OCI-LY1 (cell line): ENCODE results near the gene RBM20.

Experiments used
- H2AFZ ChIP-seq: fragments of 200-600 bp; sonication (generic), shearing (Covaris generic); 2 replicates; pipeline ENCODE4 v1.6.0; 2014; ENCODE audit warnings: antibody characterized with exemption, mild to moderate bottlenecking, low read length
- H3F3A ChIP-seq: fragments of 200-600 bp; sonication (generic), shearing (Covaris generic); 2 replicates; pipeline ENCODE4 v1.6.0; 2014; ENCODE audit warnings: mild to moderate bottlenecking, antibody characterized with exemption, low read length, moderate library complexity; ENCODE audit not compliant: insufficient read depth
- H3K27ac ChIP-seq: fragments of 200-600 bp; sonication (generic); 2 replicates; pipeline ENCODE4 v1.5.1; 2014; ENCODE audit warnings: low read length, mixed run types, mild to moderate bottlenecking, low read depth; ENCODE audit not compliant: poor library complexity, severe bottlenecking
- H3K27me3 ChIP-seq: fragments of 200-600 bp; sonication (generic); 2 replicates; pipeline ENCODE4 v1.6.0; 2014; ENCODE audit warnings: antibody characterized with exemption, mild to moderate bottlenecking, low read length, moderate library complexity; ENCODE audit not compliant: insufficient read depth
- H3K36me3 ChIP-seq: fragments of 200-600 bp; sonication (generic); 2 replicates; pipeline ENCODE4 v1.6.1; 2014; ENCODE audit warnings: mild to moderate bottlenecking, antibody characterized with exemption, low read length, moderate library complexity, mixed read lengths; ENCODE audit not compliant: insufficient read depth
- H3K4me1 ChIP-seq: fragments of 200-600 bp; sonication (generic); 2 replicates; pipeline ENCODE4 v1.5.1; 2014; ENCODE audit warnings: mild to moderate bottlenecking, low read length, moderate library complexity; ENCODE audit not compliant: insufficient read depth, severe bottlenecking
- H3K4me2 ChIP-seq: fragments of 200-600 bp; sonication (generic), shearing (Covaris generic); 2 replicates; pipeline ENCODE4 v1.6.1; 2014; ENCODE audit warnings: low read length
- H3K4me3 ChIP-seq: fragments of 200-600 bp; sonication (generic); 2 replicates; pipeline ENCODE4 v1.5.1; 2014; ENCODE audit warnings: low read length, low read depth, mild to moderate bottlenecking, mixed read lengths; ENCODE audit not compliant: poor library complexity, severe bottlenecking
- H3K79me2 ChIP-seq: fragments of 200-600 bp; shearing (Covaris generic); 2 replicates; pipeline ENCODE4 v1.6.1; 2016; ENCODE audit warnings: mixed run types, low read length, mixed read lengths; ENCODE audit not compliant: insufficient read depth
- H3K9ac ChIP-seq: fragments of 200-600 bp; sonication (generic), shearing (Covaris generic); 2 replicates; pipeline ENCODE4 v1.6.1; 2014; ENCODE audit warnings: mild to moderate bottlenecking, low read length, mixed read lengths
- H3K9me2 ChIP-seq: fragments of 200-600 bp; sonication (generic), shearing (Covaris generic); 2 replicates; pipeline ENCODE4 v1.6.1; 2014; ENCODE audit warnings: low read depth, mild to moderate bottlenecking, low read length, mixed read lengths
- H3K9me3 ChIP-seq: fragments of 200-600 bp; shearing (Covaris generic); 2 replicates; pipeline ENCODE4 v1.6.1; 2014; ENCODE audit warnings: low read length, mixed read lengths
- H4K20me1 ChIP-seq: fragments of 200-600 bp; sonication (generic), shearing (Covaris generic); 2 replicates; pipeline ENCODE4 v1.6.0; 2016; ENCODE audit warnings: mild to moderate bottlenecking, low read length; ENCODE audit not compliant: insufficient read depth
- EZH2 ChIP-seq: fragments of 200-600 bp; sonication (generic), shearing (Covaris generic); IDR thresholded peaks from 2 replicates; pipeline ENCODE4 v1.8.0; 2017; ENCODE audit warnings: borderline replicate concordance, mixed run types, mild to moderate bottlenecking, antibody characterized with exemption, low read length, moderate library complexity, mixed read lengths
- TF ChIP-seq, protein P1 (sequence below): fragments of 200-600 bp; sonication (generic), shearing (Covaris generic); IDR thresholded peaks from 2 replicates; pipeline ENCODE4 v1.5.1; 2017; ENCODE audit warnings: mild to moderate bottlenecking, antibody characterized with exemption, low read length, moderate library complexity, mixed read lengths

Gene RBM20

DNA sequence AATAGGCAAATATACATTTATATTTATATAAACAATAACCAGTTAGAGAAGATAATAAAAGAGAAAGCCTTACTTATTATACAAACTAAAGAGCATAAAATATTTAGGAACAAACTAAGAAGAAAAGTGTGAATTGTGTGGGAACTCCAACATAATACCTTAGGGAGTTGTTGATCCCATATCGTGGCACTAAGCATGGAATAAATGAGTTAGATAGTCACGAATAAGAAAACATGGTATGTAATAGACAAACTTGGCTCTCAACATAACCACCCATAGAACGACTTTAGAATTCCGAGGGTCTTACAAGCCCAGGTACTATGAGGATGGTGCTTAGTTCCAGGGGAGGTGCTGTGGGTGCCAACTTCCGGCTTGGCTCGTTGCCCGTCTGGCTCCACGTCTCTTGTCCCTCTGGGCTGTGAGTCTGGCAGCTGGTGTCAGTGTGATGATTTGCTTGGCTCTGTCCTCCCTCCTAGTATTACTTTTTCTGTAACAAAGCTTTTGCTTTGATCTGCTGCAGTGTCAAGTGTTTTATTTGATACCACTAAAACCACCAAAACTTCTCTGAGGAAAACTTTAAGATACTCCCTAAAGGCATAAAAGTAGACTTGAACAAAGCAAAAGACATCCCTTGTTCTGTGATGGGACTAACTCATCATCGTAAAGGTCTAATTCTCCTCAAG, 9.5 kb upstream of the RBM20 start:
- Histone ChIP-seq H3K9me2 (no peaks in the 10 kb centered on the region), H3K4me2 (peak overlapping the region; percentile 63), H3K9ac (peak overlapping the region; percentile 43), H3K36me3 (no peaks in the 10 kb centered on the region), H2AFZ (0 out of 2 replicates have a peak overlapping the region, but pooled peaks have one; percentile 61), H3K4me1 (peaks cover 52% of the 10 kb centered on the region), H3K27me3 (no peaks in the 10 kb centered on the region), H3K4me3 (peak overlapping the region; percentile 15), H3K9me3 (no peaks in the 10 kb centered on the region), H3K27ac (peak overlapping the region; percentile 58), H3F3A (no peaks in the 10 kb centered on the region), H4K20me1 (no peaks in the 10 kb centered on the region), H3K79me2 (no peaks in the 10 kb centered on the region)
- TF ChIP-seq, protein P1, sequence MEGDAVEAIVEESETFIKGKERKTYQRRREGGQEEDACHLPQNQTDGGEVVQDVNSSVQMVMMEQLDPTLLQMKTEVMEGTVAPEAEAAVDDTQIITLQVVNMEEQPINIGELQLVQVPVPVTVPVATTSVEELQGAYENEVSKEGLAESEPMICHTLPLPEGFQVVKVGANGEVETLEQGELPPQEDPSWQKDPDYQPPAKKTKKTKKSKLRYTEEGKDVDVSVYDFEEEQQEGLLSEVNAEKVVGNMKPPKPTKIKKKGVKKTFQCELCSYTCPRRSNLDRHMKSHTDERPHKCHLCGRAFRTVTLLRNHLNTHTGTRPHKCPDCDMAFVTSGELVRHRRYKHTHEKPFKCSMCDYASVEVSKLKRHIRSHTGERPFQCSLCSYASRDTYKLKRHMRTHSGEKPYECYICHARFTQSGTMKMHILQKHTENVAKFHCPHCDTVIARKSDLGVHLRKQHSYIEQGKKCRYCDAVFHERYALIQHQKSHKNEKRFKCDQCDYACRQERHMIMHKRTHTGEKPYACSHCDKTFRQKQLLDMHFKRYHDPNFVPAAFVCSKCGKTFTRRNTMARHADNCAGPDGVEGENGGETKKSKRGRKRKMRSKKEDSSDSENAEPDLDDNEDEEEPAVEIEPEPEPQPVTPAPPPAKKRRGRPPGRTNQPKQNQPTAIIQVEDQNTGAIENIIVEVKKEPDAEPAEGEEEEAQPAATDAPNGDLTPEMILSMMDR, result no peak
- TF ChIP-seq EZH2, result no peak

DNA sequence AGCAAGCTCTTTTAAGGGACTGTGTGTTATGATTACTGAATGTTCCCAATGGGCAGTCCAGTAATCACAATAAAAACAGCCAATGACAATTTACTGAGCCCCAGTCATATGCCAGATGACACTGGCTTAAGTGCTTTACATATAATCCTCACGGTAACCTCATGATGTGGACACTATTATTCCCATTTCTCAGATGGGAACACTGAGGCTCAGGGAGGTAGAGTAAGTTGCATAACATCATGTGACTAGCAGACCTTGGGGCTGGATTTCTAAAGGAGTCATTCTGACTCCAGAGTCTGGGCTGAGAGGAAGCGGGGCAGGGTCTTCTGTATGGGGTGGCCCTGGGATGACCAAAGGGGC, 7.6 kb upstream of the RBM20 start:
- H3K79me2 ChIP-seq, result no peaks in the 10 kb centered on the region
- no peaks in the 10 kb centered on the region for H3F3A ChIP-seq
- TF ChIP-seq, protein P1, result no peak
- no peak for TF ChIP-seq EZH2
- H3K9me3 ChIP-seq, result no peaks in the 10 kb centered on the region
- H2AFZ ChIP-seq, result no peak overlapping the region
- H3K27me3 ChIP-seq, result no peaks in the 10 kb centered on the region
- no peak overlapping the region; the same call in 1 of the 2 replicates for H3K9ac ChIP-seq
- H3K9me2 ChIP-seq, result no peaks in the 10 kb centered on the region
- H3K4me3 ChIP-seq, result no peak overlapping the region
- no peaks in the 10 kb centered on the region for H3K36me3 ChIP-seq
- H4K20me1 ChIP-seq, result no peaks in the 10 kb centered on the region
- no peak overlapping the region; the same call in 1 of the 2 replicates for H3K4me2 ChIP-seq
- H3K4me1 ChIP-seq, result peaks cover 57% of the 10 kb centered on the region
- H3K27ac ChIP-seq, result peak overlapping the region; percentile 58

DNA sequence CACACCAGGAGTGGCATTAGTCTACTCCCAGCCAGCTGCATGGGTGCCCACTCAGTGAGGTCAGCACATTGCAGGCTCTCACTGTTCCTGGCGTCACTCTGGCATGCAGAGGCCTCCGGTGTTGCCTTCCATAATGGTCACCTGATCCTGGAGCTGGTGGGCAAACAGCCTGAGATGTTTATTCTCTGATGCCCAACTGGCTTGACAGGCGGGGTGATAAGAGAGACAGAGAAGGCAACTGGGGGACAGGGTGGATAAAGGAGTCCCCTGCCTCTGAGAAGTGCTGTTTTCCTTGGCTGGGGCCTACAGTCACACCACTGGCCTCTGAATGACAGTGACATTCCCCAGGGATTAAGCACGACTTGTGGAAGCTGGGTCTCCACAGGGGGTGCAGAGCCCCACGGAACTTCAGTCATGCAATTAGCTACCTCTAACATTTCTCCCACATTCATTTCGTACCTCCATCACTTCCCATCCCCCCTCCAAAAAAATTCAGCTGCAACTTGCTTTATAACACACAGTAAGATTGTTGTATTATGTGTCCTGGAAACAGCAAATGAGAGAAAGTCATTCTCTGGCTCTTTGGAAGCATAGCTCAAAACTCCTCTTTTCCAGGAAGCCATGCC, 7.1 kb upstream of the RBM20 start:
- no peak overlapping the region for H3K4me3 ChIP-seq
- H3K27me3 ChIP-seq, result no peaks in the 10 kb centered on the region
- no peak for TF ChIP-seq EZH2
- TF ChIP-seq, protein P1, result no peak
- no peaks in the 10 kb centered on the region for H3K79me2 ChIP-seq
- no peak overlapping the region for H2AFZ ChIP-seq
- H3K4me1 ChIP-seq, result peaks cover 62% of the 10 kb centered on the region
- H3K27ac ChIP-seq, result peak overlapping the region; percentile 58
- H4K20me1 ChIP-seq, result no peaks in the 10 kb centered on the region
- H3K9me3 ChIP-seq, result no peaks in the 10 kb centered on the region
- H3K9ac ChIP-seq, result peak overlapping the region; percentile 6; the same call in 1 of the 2 replicates
- no peaks in the 10 kb centered on the region for H3K9me2 ChIP-seq
- H3F3A ChIP-seq, result no peaks in the 10 kb centered on the region
- no peaks in the 10 kb centered on the region for H3K36me3 ChIP-seq
- peak overlapping the region; percentile 16; the same call in 1 of the 2 replicates for H3K4me2 ChIP-seq
